H1 (cell line): ENCODE results near the gene KCTD3. TPM values are rescaled to one million over a fixed set of nuclear protein-coding genes. Genes with fewer than 3 reads are reported as not detected.

Experiments used
- CBX5 ChIP-seq: fragments of 300-800, 300-1000 bp; sonication (generic); IDR thresholded peaks from 2 replicates; pipeline ENCODE4 v1.7.1; 2016; ENCODE audit warnings: antibody characterized with exemption, low read length, low read depth
- CBX8 ChIP-seq: fragments of 300-800, 300-1000 bp; sonication (generic); IDR thresholded peaks from 2 replicates; pipeline ENCODE4 v1.7.1; 2016; ENCODE audit warnings: low read depth, low read length, borderline replicate concordance
- CEBPB ChIP-seq: IDR thresholded peaks from 2 replicates; pipeline ENCODE4 v1.6.1; 2012; ENCODE audit warnings: low read depth, low read length
- EGR1 ChIP-seq: IDR thresholded peaks from 2 replicates; pipeline ENCODE4 v1.6.1; 2011; ENCODE audit warnings: low read depth, low read length, borderline replicate concordance
- GABPA ChIP-seq: IDR thresholded peaks from 2 replicates; pipeline ENCODE4 v1.6.1; 2011; ENCODE audit warnings: mild to moderate bottlenecking, low read length, moderate library complexity, borderline replicate concordance; ENCODE audit not compliant: insufficient read depth
- NRF1 ChIP-seq: IDR thresholded peaks from 2 replicates; pipeline ENCODE4 v1.6.1; 2011; ENCODE audit warnings: mild to moderate bottlenecking, low read depth, low read length, improper control_type of control experiment
- SP4 ChIP-seq: IDR thresholded peaks from 2 replicates; pipeline ENCODE4 v1.6.1; 2012; ENCODE audit warnings: low read length, inconsistent platforms
- TAF1 ChIP-seq: IDR thresholded peaks from 2 replicates; pipeline ENCODE4 v1.6.1; 2011; ENCODE audit warnings: mild to moderate bottlenecking, low read depth, low read length
- TEAD4 ChIP-seq: IDR thresholded peaks from 2 replicates; pipeline ENCODE4 v1.6.1; 2012; ENCODE audit warnings: low read depth, low read length, inconsistent platforms, mixed read lengths
- polyA plus RNA-seq, 7 experiments: library from polyadenylated mRNA; depleted of rRNA in 3 of 7; stranded (reverse) in 5 of 7; unstranded in 2 of 7; fragments of >200 nt in 5 of 7; fragments of 200-250 nt in 2 of 7; gene quantifications; 1 replicate in 5 of 7; 2 replicates in 1 of 7; 4 replicates in 1 of 7; pipeline versions ENCODE4 v1.2.1 to v1.2.3, GENCODE V29; 2011 to 2013; ENCODE audit warnings: missing spikeins in 2 of 7, mixed read lengths in 2 of 7
- total RNA-seq: library from RNA; stranded (reverse); fragmentation: NEBNext Ultra II Directional; extraction: Animal tissue kit (Norgen Biotek cat#: 25700); gene quantifications from 2 replicates; pipeline ENCODE4 v1.2.1, GENCODE V29; 2021

The KCTD3 gene
- total and polyA plus RNA-seq, 2 of the 8 experiments (the other 6 are each of a cell fraction or from before 2014, with no cell fraction given) = 43.0 to 55.6 TPM

DNA sequence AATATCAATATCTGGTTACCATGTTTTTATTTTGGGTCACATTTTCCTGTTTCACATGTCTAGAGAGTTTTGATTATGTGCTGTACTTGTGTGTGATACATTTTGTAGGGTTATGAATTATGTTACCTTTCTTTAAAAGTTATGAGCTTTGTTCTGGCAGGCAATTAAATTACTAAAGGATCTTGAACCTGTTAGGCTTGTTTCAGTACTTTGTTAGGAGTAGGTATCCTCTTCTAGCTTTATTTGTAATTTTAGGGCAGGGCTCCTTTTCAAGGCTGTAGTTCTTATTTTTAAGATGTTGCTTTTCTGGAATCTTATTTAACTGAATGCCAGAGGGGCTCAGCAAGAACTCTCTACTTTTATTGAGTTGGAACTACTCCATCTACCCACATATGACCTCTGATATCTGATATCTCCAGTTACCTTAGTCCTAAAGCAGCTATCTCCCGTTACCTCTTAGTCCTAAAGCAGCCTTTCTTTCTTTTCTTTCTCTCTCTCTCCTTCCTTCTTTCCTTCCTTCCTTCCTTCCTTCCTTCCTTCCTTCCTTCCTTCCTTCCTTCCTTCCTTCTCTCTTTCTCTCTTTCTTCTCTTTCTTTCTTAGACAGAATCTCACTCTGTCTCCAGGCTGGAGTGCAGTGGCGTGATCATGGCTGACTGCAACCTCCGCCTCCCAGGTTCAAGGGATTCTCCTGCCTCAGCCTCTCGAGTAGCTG lies 23.8 kb downstream of the KCTD3 start (continued):
- TF ChIP-seq GABPA (no peak), SP4 (no peak), NRF1 (no peak), TEAD4 (no peak), TAF1 (no peak), CEBPB (no peak), CBX8 (no peak), EGR1 (no peak), CBX5 (no peak)
